HEK293 (cell line): Measurements from ENCODE around the gene CAMKMT.

Source experiments
- ATF2 ChIP-seq: fragments of 450-650 bp; formaldehyde crosslinking; IDR thresholded peaks from 2 replicates; pipeline ENCODE4 v1.5.1; 2016; ENCODE audit warnings: missing biosample characterization, missing genetic modification characterization, low read depth
- KLF10 ChIP-seq: fragments of 450-650 bp; IDR thresholded peaks from 2 replicates; pipeline ENCODE4 v1.5.1; 2018; ENCODE audit warnings: missing biosample characterization, mild to moderate bottlenecking, missing genetic modification characterization
- PATZ1 ChIP-seq: fragments of 450-650 bp; formaldehyde crosslinking; IDR thresholded peaks from 2 replicates; pipeline ENCODE4 v1.5.1; 2016; ENCODE audit warnings: missing biosample characterization, missing genetic modification characterization
- ZBTB8A ChIP-seq: fragments of 450-650 bp; formaldehyde crosslinking; IDR thresholded peaks from 2 replicates; pipeline ENCODE4 v1.5.1; 2016; ENCODE audit warnings: missing biosample characterization, missing genetic modification characterization
- ZNF148 ChIP-seq: fragments of 450-650 bp; formaldehyde crosslinking; IDR thresholded peaks from 2 replicates; pipeline ENCODE4 v1.5.0; 2017; ENCODE audit warnings: missing biosample characterization, missing genetic modification characterization, borderline replicate concordance
- ZNF175 ChIP-seq: fragments of 450-650 bp; formaldehyde crosslinking; IDR thresholded peaks from 2 replicates; pipeline ENCODE4 v1.5.1; 2016; ENCODE audit warnings: missing biosample characterization, missing genetic modification characterization
- ZNF266 ChIP-seq: fragments of 450-650 bp; formaldehyde crosslinking; IDR thresholded peaks from 2 replicates; pipeline ENCODE4 v1.5.1; 2016; ENCODE audit warnings: missing biosample characterization, missing genetic modification characterization, low read depth
- ZNF660 ChIP-seq: fragments of 450-650 bp; IDR thresholded peaks from 2 replicates; pipeline ENCODE4 v1.5.1; 2018; ENCODE audit warnings: missing biosample characterization, mild to moderate bottlenecking, missing genetic modification characterization
- TF ChIP-seq, protein P1 (sequence below): fragments of 450-650 bp; formaldehyde crosslinking; IDR thresholded peaks from 2 replicates; pipeline ENCODE4 v1.5.1; 2016; ENCODE audit warnings: missing biosample characterization, missing genetic modification characterization

DNA sequence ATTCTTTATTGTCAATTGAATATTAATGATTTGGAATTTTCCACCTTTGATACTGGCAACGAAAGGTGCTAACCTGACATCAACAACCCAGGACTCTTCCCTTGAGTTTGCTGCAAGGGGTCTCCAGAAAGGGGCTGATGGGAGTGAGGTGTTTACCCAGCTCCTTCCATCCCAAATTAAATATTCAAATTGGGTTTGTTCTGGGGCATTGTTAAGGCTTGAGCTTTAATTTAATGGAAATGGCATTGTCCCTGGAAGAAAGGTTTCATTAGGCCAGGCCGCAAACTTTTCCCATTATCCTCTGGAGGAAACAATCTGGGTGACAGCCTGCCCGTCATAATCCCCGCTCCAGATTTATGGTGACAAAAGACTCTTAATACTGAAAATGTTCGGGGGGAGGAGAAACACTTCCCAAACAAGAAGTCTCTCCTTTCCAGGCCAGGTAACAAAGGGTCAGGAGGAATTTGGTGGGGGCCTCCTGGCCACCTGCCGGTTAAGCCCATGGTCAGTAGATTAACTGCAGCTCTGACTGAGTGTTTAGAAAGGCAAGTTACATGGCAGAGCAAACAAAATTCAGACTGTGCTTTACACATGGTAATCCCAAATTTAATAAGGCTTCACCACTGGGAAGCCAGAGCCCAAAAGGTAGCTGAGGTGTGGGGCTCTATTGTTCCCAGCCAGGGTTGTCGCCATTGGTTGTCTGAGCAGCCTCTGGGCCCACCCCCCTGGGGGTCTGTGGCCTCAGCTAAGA is 428.4 kb downstream of the CAMKMT start:
- TF ChIP-seq KLF10 (no peak), PATZ1 (tag by site-specific recombination) (no peak), ZBTB8A (tag by site-specific recombination) (no peak), ZNF175 (no peak), ZNF660 (tag by site-specific recombination) (no peak), ZNF266 (tag by site-specific recombination) (no peak), ZNF148 (tag by site-specific recombination) (no peak), ATF2 (no peak)
- TF ChIP-seq, protein P1, sequence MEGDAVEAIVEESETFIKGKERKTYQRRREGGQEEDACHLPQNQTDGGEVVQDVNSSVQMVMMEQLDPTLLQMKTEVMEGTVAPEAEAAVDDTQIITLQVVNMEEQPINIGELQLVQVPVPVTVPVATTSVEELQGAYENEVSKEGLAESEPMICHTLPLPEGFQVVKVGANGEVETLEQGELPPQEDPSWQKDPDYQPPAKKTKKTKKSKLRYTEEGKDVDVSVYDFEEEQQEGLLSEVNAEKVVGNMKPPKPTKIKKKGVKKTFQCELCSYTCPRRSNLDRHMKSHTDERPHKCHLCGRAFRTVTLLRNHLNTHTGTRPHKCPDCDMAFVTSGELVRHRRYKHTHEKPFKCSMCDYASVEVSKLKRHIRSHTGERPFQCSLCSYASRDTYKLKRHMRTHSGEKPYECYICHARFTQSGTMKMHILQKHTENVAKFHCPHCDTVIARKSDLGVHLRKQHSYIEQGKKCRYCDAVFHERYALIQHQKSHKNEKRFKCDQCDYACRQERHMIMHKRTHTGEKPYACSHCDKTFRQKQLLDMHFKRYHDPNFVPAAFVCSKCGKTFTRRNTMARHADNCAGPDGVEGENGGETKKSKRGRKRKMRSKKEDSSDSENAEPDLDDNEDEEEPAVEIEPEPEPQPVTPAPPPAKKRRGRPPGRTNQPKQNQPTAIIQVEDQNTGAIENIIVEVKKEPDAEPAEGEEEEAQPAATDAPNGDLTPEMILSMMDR (tag by site-specific recombination) = no peak
